CD4-positive, CD25-positive, alpha-beta regulatory T cell (primary cell): ENCODE measurements around the gene ARID1B. TPM values are rescaled to one million over a fixed set of nuclear protein-coding genes. Genes with fewer than 3 reads are reported as not detected.

Source experiments
- ATAC-seq, 2 donors: fragments of 150-1000 bp; cut with Tn5 transposase; one replicate each; pipeline ENCODE4 v1.10.0; 2021; ENCODE audit warnings: low read depth in 2 of 2, moderate number of reproducible peaks in 2 of 2, moderate library complexity in 1 of 2
- DNase-seq, 3 donors: peaks; one replicate each; pipeline versions ENCODE4 v3.0.0 to v3.0.0-alpha.2; 2012 to 2022; ENCODE audit warnings: mixed read lengths in 1 of 3
- H3K27ac ChIP-seq: one replicate; pipeline ENCODE4 v1.7.0; 2013; ENCODE audit warnings: mild to moderate bottlenecking, low read length; ENCODE audit not compliant: insufficient read depth, poor library complexity, severe bottlenecking
- H3K27me3 ChIP-seq: one replicate; pipeline ENCODE4 v1.7.0; 2013; ENCODE audit warnings: low read length; ENCODE audit not compliant: control insufficient read depth, insufficient read depth
- H3K36me3 ChIP-seq: one replicate; pipeline ENCODE4 v1.7.0; 2013; ENCODE audit warnings: mild to moderate bottlenecking, low read length, moderate library complexity; ENCODE audit not compliant: control insufficient read depth, insufficient read depth
- H3K4me1 ChIP-seq: 2 replicates; pipeline ENCODE4 v1.7.0; 2013; ENCODE audit warnings: mild to moderate bottlenecking, low read length; ENCODE audit not compliant: insufficient read depth, control insufficient read depth, poor library complexity, severe bottlenecking
- H3K4me3 ChIP-seq: one replicate; pipeline ENCODE4 v1.7.0; 2013; ENCODE audit warnings: low read depth, mild to moderate bottlenecking, low read length, moderate library complexity
- H3K9me3 ChIP-seq, 2 experiments: 1 replicate in 1 of 2; 2 replicates in 1 of 2; pipeline ENCODE4 v1.7.0; 2013; ENCODE audit warnings: low read length in 2 of 2, mild to moderate bottlenecking in 1 of 2, moderate library complexity in 1 of 2; ENCODE audit not compliant: control insufficient read depth in 2 of 2
- H3K27ac Mint-ChIP-seq, 3 donors: one replicate each; pipeline ENCODE4 v1.8.0; 2020 to 2022; ENCODE audit warnings: mild to moderate bottlenecking in 3 of 3, mixed read lengths in 3 of 3, moderate library complexity in 2 of 3
- H3K27me3 Mint-ChIP-seq: one replicate; pipeline ENCODE4 v1.8.0; 2022; ENCODE audit warnings: mild to moderate bottlenecking, mixed read lengths
- H3K36me3 Mint-ChIP-seq: one replicate; pipeline ENCODE4 v1.8.0; 2020; ENCODE audit warnings: mixed read lengths
- H3K4me1 Mint-ChIP-seq, 4 donors: one replicate each; pipeline ENCODE4 v1.8.0; 2020 to 2022; ENCODE audit warnings: mixed read lengths in 4 of 4, mild to moderate bottlenecking in 1 of 4
- H3K4me3 Mint-ChIP-seq, 4 donors: one replicate each; pipeline ENCODE4 v1.8.0; 2020 to 2022; ENCODE audit warnings: mild to moderate bottlenecking in 4 of 4, mixed read lengths in 4 of 4, moderate library complexity in 3 of 4
- H3K9me3 Mint-ChIP-seq, 7 donors: one replicate each; pipeline ENCODE4 v1.8.0; 2020 to 2022; ENCODE audit warnings: mixed read lengths in 7 of 7, mild to moderate bottlenecking in 3 of 7, moderate library complexity in 2 of 7
- polyA plus RNA-seq, 4 donors: library from polyadenylated mRNA; unstranded; fragments of 300-500 nt; fragmentation: Illumina TruSeq; gene quantifications; one replicate each; pipeline ENCODE4 v1.2.3, GENCODE V29; 2021
- total RNA-seq: library from RNA; stranded (reverse); gene quantifications from one replicate; pipeline ENCODE4 v1.2.3, GENCODE V29; 2022

ARID1B gene
- total and polyA plus RNA-seq, 5 donors from 2014 or later, result 9.8 to 186 (median 12.4) TPM

DNA sequence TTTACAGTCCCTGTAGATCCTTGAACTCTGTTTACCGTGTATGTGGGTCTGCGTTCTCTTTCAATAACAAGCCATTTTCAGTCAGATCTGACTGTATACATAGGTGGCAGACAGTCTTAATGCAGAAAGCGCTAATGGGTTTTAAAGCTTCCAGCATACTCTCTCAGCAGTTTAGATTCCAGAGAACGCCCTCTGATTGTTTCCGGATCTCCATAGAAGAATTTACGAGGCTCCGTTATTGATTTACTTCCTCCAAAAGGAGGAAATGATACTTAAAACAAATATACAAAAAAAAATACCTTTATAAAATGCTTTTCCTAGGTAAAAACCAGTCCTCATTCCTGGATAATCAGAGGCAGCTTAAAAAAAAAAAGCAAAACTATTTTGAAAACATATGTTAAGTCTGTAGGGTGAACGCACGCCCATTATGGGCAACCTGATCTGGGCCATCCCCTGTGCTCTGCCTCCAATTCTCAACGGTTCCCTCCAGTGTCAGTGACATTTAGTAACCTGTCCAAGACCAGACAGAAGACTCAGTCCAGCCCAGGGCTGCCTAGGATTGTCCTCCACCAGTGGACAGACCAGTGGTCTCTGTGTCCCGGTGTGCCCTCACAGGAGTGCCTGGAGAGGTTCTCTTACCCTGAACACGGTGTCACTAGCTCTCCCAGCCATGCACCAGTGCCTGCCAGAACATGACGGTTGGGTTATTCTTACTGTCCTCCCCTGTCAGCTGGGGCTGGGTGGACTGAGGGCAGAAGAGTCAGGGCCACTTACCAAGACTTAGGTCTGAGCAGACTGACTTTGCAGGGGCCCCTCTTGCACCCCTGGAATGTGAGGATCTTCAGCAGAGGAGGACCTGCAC lies 217.3 kb downstream of the ARID1B start:
- Mint-ChIP-seq H3K4me3 (no peak overlapping the region), H3K4me1 (peaks cover 19 to 61% (median 35%) of the 10 kb centered on the region in 4 donors), H3K36me3 (peaks cover 9% of the 10 kb centered on the region), H3K27ac (peak overlapping the region in 1 of 3 donors; percentile 23), H3K9me3 (no peaks in the 10 kb centered on the region), H3K27me3 (no peaks in the 10 kb centered on the region)
- Histone ChIP-seq H3K27me3 (no peaks in the 10 kb centered on the region), H3K27ac (no peak overlapping the region), H3K4me3 (no peak overlapping the region), H3K9me3 (no peaks in the 10 kb centered on the region), H3K4me1 (peaks cover 4% of the 10 kb centered on the region), H3K36me3 (peaks cover 3% of the 10 kb centered on the region)
- DNase-seq (no peak), ATAC-seq (no peak)

DNA sequence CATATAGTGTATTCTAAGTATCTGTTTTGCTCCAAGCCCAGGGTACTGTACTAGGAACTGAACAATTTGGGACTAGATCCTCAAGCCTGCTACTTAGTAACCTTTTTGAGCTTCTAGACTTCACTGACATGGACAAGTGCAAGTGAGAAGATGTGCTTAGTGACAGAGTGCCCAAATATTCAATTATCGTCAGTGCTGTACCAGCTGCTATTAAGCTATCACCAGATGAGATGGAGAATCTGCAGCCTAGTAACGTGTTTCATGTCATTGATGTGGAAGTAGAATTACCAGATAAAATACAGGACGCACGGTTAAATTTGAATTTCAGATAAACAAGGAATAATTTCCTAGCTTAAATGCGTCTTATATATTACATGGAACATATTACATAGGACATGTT lies 218.3 kb downstream of the ARID1B start:
- Histone ChIP-seq H3K4me3 (no peak overlapping the region), H3K9me3 (no peaks in the 10 kb centered on the region), H3K27ac (no peak overlapping the region), H3K36me3 (peaks cover 3% of the 10 kb centered on the region), H3K27me3 (no peaks in the 10 kb centered on the region), H3K4me1 (peaks cover 4% of the 10 kb centered on the region)
- Mint-ChIP-seq H3K4me3 (no peak overlapping the region), H3K36me3 (peaks cover 9% of the 10 kb centered on the region), H3K27me3 (no peaks in the 10 kb centered on the region), H3K4me1 (peaks cover 24 to 64% (median 37%) of the 10 kb centered on the region in 4 donors), H3K27ac (no peak overlapping the region), H3K9me3 (no peaks in the 10 kb centered on the region)
- ATAC-seq (no peak), DNase-seq (no peak)

GRCh38 chr6:156996265-156996664 lies 219.1 kb downstream of the ARID1B start:
- Histone ChIP-seq H3K27ac (no peak overlapping the region), H3K9me3 (no peaks in the 10 kb centered on the region), H3K4me1 (peaks cover 4% of the 10 kb centered on the region), H3K4me3 (no peak overlapping the region), H3K27me3 (no peaks in the 10 kb centered on the region), H3K36me3 (peaks cover 3% of the 10 kb centered on the region)
- Mint-ChIP-seq H3K4me3 (no peak overlapping the region), H3K27me3 (no peaks in the 10 kb centered on the region), H3K27ac (no peak overlapping the region), H3K4me1 (peaks cover 24 to 60% (median 37%) of the 10 kb centered on the region in 4 donors), H3K9me3 (no peaks in the 10 kb centered on the region), H3K36me3 (peaks cover 9% of the 10 kb centered on the region)
- no peak for ATAC-seq
- DNase-seq, result no peak

DNA sequence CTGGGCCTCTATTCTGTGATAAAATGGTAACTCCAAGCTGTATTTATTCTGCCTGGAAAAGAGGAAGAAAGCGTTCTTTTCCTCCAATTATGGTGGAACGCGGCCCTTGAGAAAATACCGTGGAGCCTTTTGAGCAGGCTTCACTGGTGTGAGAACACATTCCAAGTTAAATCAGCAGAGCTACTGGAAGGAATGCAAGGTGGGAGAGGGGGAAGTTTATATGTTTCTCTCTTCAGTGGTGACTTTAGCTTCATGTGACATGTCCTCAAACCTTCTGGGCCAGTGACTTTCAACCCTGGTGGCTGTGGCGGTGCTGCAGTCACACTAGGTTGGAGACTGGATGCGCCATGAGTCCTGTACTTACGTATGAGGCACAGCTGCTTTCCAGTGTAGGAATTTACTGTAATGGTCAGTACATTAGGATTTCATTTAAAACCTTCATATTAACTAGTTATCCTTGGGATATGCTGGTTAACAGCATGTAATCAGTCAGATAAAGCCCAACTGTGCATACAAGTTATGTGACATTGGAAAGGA lies 221.7 kb downstream of the ARID1B start:
- no peaks in the 10 kb centered on the region for H3K27me3 ChIP-seq
- H3K4me3 ChIP-seq, result no peak overlapping the region
- H3K9me3 ChIP-seq, result no peaks in the 10 kb centered on the region
- DNase-seq (no peak), ATAC-seq (no peak)
- no peaks in the 10 kb centered on the region for H3K9me3 Mint-ChIP-seq
- H3K4me1 ChIP-seq, result peaks cover 4% of the 10 kb centered on the region
- peak overlapping the region in 1 of 3 donors; percentile 29 for H3K27ac Mint-ChIP-seq
- H3K4me3 Mint-ChIP-seq, result no peak overlapping the region
- H3K36me3 ChIP-seq, result peaks cover 3% of the 10 kb centered on the region
- peaks cover 22 to 63% (median 49%) of the 10 kb centered on the region in 4 donors for H3K4me1 Mint-ChIP-seq
- H3K27me3 Mint-ChIP-seq, result no peaks in the 10 kb centered on the region
- peaks cover 17% of the 10 kb centered on the region for H3K36me3 Mint-ChIP-seq
- H3K27ac ChIP-seq, result no peak overlapping the region

DNA sequence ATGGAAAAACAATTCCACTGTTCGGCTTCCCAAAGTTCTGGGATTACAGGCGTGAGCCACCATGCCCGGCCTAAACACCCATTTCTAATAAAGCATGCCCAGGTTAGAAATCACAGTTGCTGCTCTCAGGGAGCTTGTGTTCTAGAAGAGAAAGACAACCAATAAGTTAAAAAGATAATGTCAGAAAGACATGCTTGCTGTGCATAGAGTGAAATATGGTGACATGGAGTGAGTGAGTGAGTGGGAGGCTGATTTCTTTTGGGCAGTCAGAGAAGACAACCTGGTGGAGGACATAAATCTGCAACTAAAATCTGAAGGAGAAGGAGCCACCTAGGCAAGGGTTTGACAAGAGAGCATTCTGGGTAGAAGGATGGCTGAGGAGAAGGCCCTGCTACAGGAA lies 222.6 kb downstream of the ARID1B start:
- H3K4me3 Mint-ChIP-seq, result peak overlapping the region in 1 of 4 donors; percentile 13
- DNase-seq (no peak), ATAC-seq (no peak)
- H3K9me3 ChIP-seq, result no peaks in the 10 kb centered on the region
- H3K4me3 ChIP-seq, result no peak overlapping the region
- H3K27ac Mint-ChIP-seq, result peak overlapping the region in 1 of 3 donors; percentile 22
- no peaks in the 10 kb centered on the region for H3K27me3 Mint-ChIP-seq
- peaks cover 17% of the 10 kb centered on the region for H3K36me3 Mint-ChIP-seq
- H3K27me3 ChIP-seq, result no peaks in the 10 kb centered on the region
- peaks cover 28 to 60% (median 51%) of the 10 kb centered on the region in 4 donors for H3K4me1 Mint-ChIP-seq
- H3K4me1 ChIP-seq, result peaks cover under 1% of the 10 kb centered on the region
- H3K36me3 ChIP-seq, result peaks cover 3% of the 10 kb centered on the region
- no peaks in the 10 kb centered on the region for H3K9me3 Mint-ChIP-seq
- no peak overlapping the region for H3K27ac ChIP-seq

DNA sequence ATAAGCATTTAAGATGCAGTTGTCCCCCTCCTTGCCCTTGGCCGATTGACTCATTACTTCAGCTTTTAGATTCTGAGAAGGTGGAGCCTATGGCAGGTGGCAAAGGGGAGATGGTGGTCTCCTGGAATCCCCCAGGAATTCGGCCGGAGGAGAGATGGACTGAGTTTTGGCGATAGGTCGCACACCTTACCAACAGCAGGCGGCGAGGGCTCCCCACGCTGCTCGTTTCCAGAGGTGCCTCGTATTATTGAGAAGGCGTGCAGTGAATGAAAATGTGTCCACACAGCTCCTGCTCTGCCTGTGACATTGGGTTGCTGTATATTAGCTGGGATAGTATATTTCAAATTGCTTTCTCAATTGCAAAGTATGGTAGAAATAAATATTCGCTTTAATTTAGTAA lies 224.5 kb downstream of the ARID1B start:
- H3K9me3 Mint-ChIP-seq, result no peaks in the 10 kb centered on the region
- no peaks in the 10 kb centered on the region for H3K36me3 ChIP-seq
- H3K4me1 ChIP-seq, result no peaks in the 10 kb centered on the region
- H3K27me3 Mint-ChIP-seq, result no peaks in the 10 kb centered on the region
- H3K27ac ChIP-seq, result no peak overlapping the region
- H3K9me3 ChIP-seq, result no peaks in the 10 kb centered on the region
- H3K4me3 Mint-ChIP-seq, result no peak overlapping the region
- no peak overlapping the region for H3K4me3 ChIP-seq
- DNase-seq (no peak), ATAC-seq (no peak)
- no peak overlapping the region for H3K27ac Mint-ChIP-seq
- H3K27me3 ChIP-seq, result no peaks in the 10 kb centered on the region
- peaks cover 40 to 63% (median 51%) of the 10 kb centered on the region in 4 donors for H3K4me1 Mint-ChIP-seq
- peaks cover 22% of the 10 kb centered on the region for H3K36me3 Mint-ChIP-seq

DNA sequence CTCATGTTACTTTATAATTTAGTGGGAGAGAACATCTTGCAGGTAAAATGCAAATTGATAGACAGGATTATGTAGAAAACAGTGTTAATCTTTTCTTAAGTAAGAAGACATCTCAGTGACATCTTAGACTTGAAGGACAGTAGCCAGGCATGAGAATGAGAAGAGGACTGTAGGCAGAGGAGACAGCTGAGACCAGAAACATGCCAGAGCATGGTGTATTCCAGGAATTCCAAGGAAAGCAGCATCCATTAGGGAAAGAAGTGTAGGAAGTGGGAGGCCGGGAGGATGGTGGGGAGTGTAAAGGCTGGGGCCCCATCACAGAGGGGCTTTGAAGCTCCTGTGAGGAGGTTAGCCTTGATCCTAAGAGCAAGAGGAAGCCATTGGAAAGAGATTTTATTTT lies 225.6 kb downstream of the ARID1B start:
- DNase-seq (no peak), ATAC-seq (no peak)
- H3K4me1 ChIP-seq, result no peaks in the 10 kb centered on the region
- H3K9me3 Mint-ChIP-seq, result no peaks in the 10 kb centered on the region
- no peaks in the 10 kb centered on the region for H3K27me3 ChIP-seq
- peaks cover 35 to 65% (median 52%) of the 10 kb centered on the region in 4 donors for H3K4me1 Mint-ChIP-seq
- no peak overlapping the region for H3K4me3 ChIP-seq
- no peaks in the 10 kb centered on the region for H3K27me3 Mint-ChIP-seq
- H3K27ac Mint-ChIP-seq, result peak overlapping the region in 2 of 3 donors; percentile 8 to 13
- H3K36me3 Mint-ChIP-seq, result peaks cover 19% of the 10 kb centered on the region
- no peaks in the 10 kb centered on the region for H3K9me3 ChIP-seq
- H3K27ac ChIP-seq, result no peak overlapping the region
- H3K36me3 ChIP-seq, result no peaks in the 10 kb centered on the region
- no peak overlapping the region for H3K4me3 Mint-ChIP-seq
